Neural progenitor cell (in vitro differentiated cells): ENCODE results near the gene NDUFAF5. TPM values are rescaled to one million over a fixed set of nuclear protein-coding genes. Genes with fewer than 3 reads are reported as not detected.

Source experiments
- DNase-seq: peaks from one replicate; pipeline ENCODE4 v3.0.0-alpha.2; 2016; ENCODE audit warnings: low spot score
- H2AFZ ChIP-seq: fragments of 200-600 bp; sonication (generic); replicated peaks from 2 replicates; pipeline ENCODE4 v1.6.1; 2016; ENCODE audit warnings: antibody characterized with exemption
- H3F3A ChIP-seq: fragments of 200-600 bp; sonication (generic); 2 replicates; pipeline ENCODE4 v1.6.1; 2016; ENCODE audit warnings: antibody characterized with exemption, low read depth
- H3K27ac ChIP-seq: fragments of 200-600 bp; sonication (generic); 2 replicates; pipeline ENCODE4 v1.5.1; 2016; ENCODE audit warnings: mild to moderate bottlenecking
- H3K27me3 ChIP-seq: fragments of 200-600 bp; sonication (generic); 2 replicates; pipeline ENCODE4 v1.6.1; 2016; ENCODE audit warnings: mild to moderate bottlenecking, moderate library complexity
- H3K36me3 ChIP-seq: fragments of 200-600 bp; sonication (generic); 2 replicates; pipeline ENCODE4 v1.5.1; 2016
- H3K4me1 ChIP-seq: fragments of 200-600 bp; sonication (generic); 2 replicates; pipeline ENCODE4 v1.6.1; 2016; ENCODE audit warnings: mixed run types
- H3K4me2 ChIP-seq: fragments of 200-600 bp; sonication (generic); 2 replicates; pipeline ENCODE4 v1.6.1; 2016
- H3K4me3 ChIP-seq: fragments of 200-600 bp; sonication (generic); 2 replicates; pipeline ENCODE4 v1.5.1; 2016
- H3K79me2 ChIP-seq: fragments of 200-600 bp; sonication (generic); 2 replicates; pipeline ENCODE4 v1.6.1; 2016; ENCODE audit warnings: low read depth
- H3K9ac ChIP-seq: fragments of 200-600 bp; sonication (generic); 2 replicates; pipeline ENCODE4 v1.6.1; 2016
- H3K9me3 ChIP-seq: fragments of 200-600 bp; sonication (generic); 2 replicates; pipeline ENCODE4 v1.5.1; 2016; ENCODE audit warnings: low read depth
- H4K20me1 ChIP-seq: fragments of 200-600 bp; sonication (generic); 2 replicates; pipeline ENCODE4 v1.6.1; 2016; ENCODE audit warnings: low read depth
- H3K27ac Mint-ChIP-seq: 3 replicates; pipeline ENCODE4 v1.8.0; 2021; ENCODE audit warnings: mixed read lengths
- H3K27me3 Mint-ChIP-seq: 2 replicates; pipeline ENCODE4 v1.8.0; 2022; ENCODE audit warnings: low read depth, mild to moderate bottlenecking, inconsistent platforms, moderate library complexity, mixed read lengths; ENCODE audit not compliant: insufficient read depth
- H3K36me3 Mint-ChIP-seq: 3 replicates; pipeline ENCODE4 v1.8.0; 2021; ENCODE audit warnings: mixed read lengths
- H3K4me1 Mint-ChIP-seq: 3 replicates; pipeline ENCODE4 v1.8.0; 2021; ENCODE audit warnings: mixed read lengths
- H3K4me3 Mint-ChIP-seq: 3 replicates; pipeline ENCODE4 v1.8.0; 2021; ENCODE audit warnings: mild to moderate bottlenecking, moderate library complexity, mixed read lengths
- H3K9me3 Mint-ChIP-seq: 3 replicates; pipeline ENCODE4 v1.8.0; 2020; ENCODE audit warnings: mixed read lengths
- CTCF ChIP-seq: fragments of 200-600 bp; sonication (generic); IDR thresholded peaks from 2 replicates; pipeline ENCODE4 v1.5.1; 2017; ENCODE audit warnings: antibody characterized with exemption, mild to moderate bottlenecking
- EZH2 ChIP-seq: fragments of 200-600 bp; sonication (generic); IDR thresholded peaks from 2 replicates; pipeline ENCODE4 v1.6.1; 2017; ENCODE audit warnings: antibody characterized with exemption, mild to moderate bottlenecking, moderate library complexity
- EZH2phosphoT487 ChIP-seq: fragments of 200-600 bp; sonication (generic); IDR thresholded peaks from 2 replicates; pipeline ENCODE4 v1.6.1; 2017; ENCODE audit warnings: antibody characterized with exemption
- total RNA-seq: library from RNA; depleted of rRNA; stranded (reverse); fragments of >200 nt; gene quantifications from 2 replicates; pipeline ENCODE4 v1.2.3, GENCODE V29; 2015; ENCODE audit warnings: low replicate concordance

Gene NDUFAF5
- total RNA-seq, 1 donor from 2014 or later = 16.9 TPM

GRCh38 chr20:13799974-13800373 lies 15.1 kb downstream of the NDUFAF5 start:
- no peak overlapping the region for H3K4me3 Mint-ChIP-seq
- no peak overlapping the region for H3K27ac Mint-ChIP-seq
- Histone ChIP-seq H3K4me2 (no peak overlapping the region), H3K4me3 (no peak overlapping the region), H2AFZ (no peak overlapping the region), H3K9me3 (no peaks in the 10 kb centered on the region), H3F3A (no peaks in the 10 kb centered on the region), H3K9ac (no peak overlapping the region), H4K20me1 (no peaks in the 10 kb centered on the region), H3K36me3 (peaks cover 5% of the 10 kb centered on the region), H3K79me2 (no peaks in the 10 kb centered on the region), H3K4me1 (no peaks in the 10 kb centered on the region), H3K27me3 (no peaks in the 10 kb centered on the region), H3K27ac (no peak overlapping the region)
- DNase-seq = no peak
- no peaks in the 10 kb centered on the region for H3K4me1 Mint-ChIP-seq
- TF ChIP-seq EZH2 = no peak
- H3K27me3 Mint-ChIP-seq = no peaks in the 10 kb centered on the region
- no peaks in the 10 kb centered on the region for H3K9me3 Mint-ChIP-seq
- peaks cover 25% of the 10 kb centered on the region for H3K36me3 Mint-ChIP-seq

GRCh38 chr20:13800728-13801134 lies 15.9 kb downstream of the NDUFAF5 start:
- Mint-ChIP-seq H3K36me3 (peaks cover 25% of the 10 kb centered on the region), H3K27me3 (no peaks in the 10 kb centered on the region), H3K9me3 (no peaks in the 10 kb centered on the region), H3K27ac (no peak overlapping the region), H3K4me1 (no peaks in the 10 kb centered on the region), H3K4me3 (no peak overlapping the region)
- H3K4me1 ChIP-seq = no peaks in the 10 kb centered on the region
- H3K4me2 ChIP-seq = no peak overlapping the region
- H3K79me2 ChIP-seq = no peaks in the 10 kb centered on the region
- no peaks in the 10 kb centered on the region for H3F3A ChIP-seq
- no peak for DNase-seq
- no peaks in the 10 kb centered on the region for H3K27me3 ChIP-seq
- H3K27ac ChIP-seq = no peak overlapping the region
- no peak overlapping the region for H3K4me3 ChIP-seq
- TF ChIP-seq CTCF (no peak), EZH2 (no peak), EZH2phosphoT487 (no peak)
- no peak overlapping the region for H3K9ac ChIP-seq
- no peaks in the 10 kb centered on the region for H4K20me1 ChIP-seq
- H2AFZ ChIP-seq = no peak overlapping the region
- peaks cover 2% of the 10 kb centered on the region for H3K36me3 ChIP-seq
- H3K9me3 ChIP-seq = no peaks in the 10 kb centered on the region

- no peaks in the 10 kb centered on the region for H3K9me3 Mint-ChIP-seq
- Histone ChIP-seq H4K20me1 (no peaks in the 10 kb centered on the region), H3K27ac (no peak overlapping the region), H3K4me3 (no peak overlapping the region), H3K9ac (no peak overlapping the region), H3K9me3 (no peaks in the 10 kb centered on the region), H3K36me3 (peaks cover 6% of the 10 kb centered on the region), H3F3A (no peaks in the 10 kb centered on the region), H3K4me1 (no peaks in the 10 kb centered on the region), H3K79me2 (no peaks in the 10 kb centered on the region), H3K27me3 (no peaks in the 10 kb centered on the region), H2AFZ (no peak overlapping the region), H3K4me2 (no peak overlapping the region)
- TF ChIP-seq CTCF = no peak
- TF ChIP-seq EZH2phosphoT487 = no peak
- no peak for TF ChIP-seq EZH2
- no peak for DNase-seq
- no peaks in the 10 kb centered on the region for H3K4me1 Mint-ChIP-seq
- no peak overlapping the region for H3K27ac Mint-ChIP-seq
- no peak overlapping the region for H3K4me3 Mint-ChIP-seq
- peaks cover 2% of the 10 kb centered on the region for H3K27me3 Mint-ChIP-seq
- peaks cover 4% of the 10 kb centered on the region for H3K36me3 Mint-ChIP-seq
These were observed 24.5 kb downstream of the NDUFAF5 start for GRCh38 chr20:13809373-13809772.

- Histone ChIP-seq H3K4me3 (no peak overlapping the region), H4K20me1 (no peaks in the 10 kb centered on the region), H3K36me3 (peaks cover 6% of the 10 kb centered on the region), H3F3A (no peaks in the 10 kb centered on the region), H3K27me3 (no peaks in the 10 kb centered on the region), H3K27ac (no peak overlapping the region), H3K4me2 (no peak overlapping the region), H3K9me3 (no peaks in the 10 kb centered on the region), H2AFZ (no peak overlapping the region), H3K9ac (no peak overlapping the region), H3K79me2 (no peaks in the 10 kb centered on the region), H3K4me1 (no peaks in the 10 kb centered on the region)
- no peak overlapping the region for H3K27ac Mint-ChIP-seq
- H3K9me3 Mint-ChIP-seq = no peaks in the 10 kb centered on the region
- H3K4me1 Mint-ChIP-seq = no peaks in the 10 kb centered on the region
- TF ChIP-seq CTCF (no peak), EZH2 (no peak), EZH2phosphoT487 (no peak)
- no peak for DNase-seq
- H3K4me3 Mint-ChIP-seq = no peak overlapping the region
- H3K27me3 Mint-ChIP-seq = peaks cover 2% of the 10 kb centered on the region
- peaks cover 4% of the 10 kb centered on the region for H3K36me3 Mint-ChIP-seq
These were observed 25.0 kb downstream of the NDUFAF5 start for GRCh38 chr20:13809855-13810254.
